Motor neuron (in vitro differentiated cells): ENCODE data around the gene ATG16L1. TPM values are rescaled to one million over a fixed set of nuclear protein-coding genes. Genes with fewer than 3 reads are reported as not detected.

Experiments used
- ATAC-seq, 8 experiments: fragments of 200-7000 bp; cut with Tn5 transposase; replicated peaks in 6 of 8; 2 replicates each; pipeline ENCODE4 v1.8.0; 2021; ENCODE audit warnings: mild to moderate bottlenecking in 8 of 8, moderate library complexity in 8 of 8
- H3K27ac ChIP-seq, 2 donors: fragments of 250-450 bp; sonication (Bioruptor Pico); 2 replicates each; pipeline ENCODE4 v1.9.0; 2021; ENCODE audit warnings: antibody characterized with exemption in 2 of 2, mild to moderate bottlenecking in 2 of 2, moderate library complexity in 1 of 2
- H3K4me1 ChIP-seq, 2 donors: fragments of 250-450 bp; sonication (Bioruptor Pico); replicated peaks in 1 of 2; 2 replicates each; pipeline ENCODE4 v1.6.1; 2021; ENCODE audit warnings: antibody characterized with exemption in 2 of 2, mild to moderate bottlenecking in 2 of 2, moderate library complexity in 1 of 2
- H3K4me3 ChIP-seq, 5 donors: fragments of 250-450 bp; sonication (Bioruptor Pico); 2 replicates each; pipeline ENCODE4 v1.9.0; 2021; ENCODE audit warnings: antibody characterized with exemption in 5 of 5, mild to moderate bottlenecking in 5 of 5, moderate library complexity in 4 of 5
- whole genome bisulfite sequencing, 10 experiments: fragments of 450-650 bp; shearing (Covaris generic); methylation state at CpG; one replicate each; pipeline ENCODE4 v1.0.0; 2022; 5-methylcytosine and 5-hydroxymethylcytosine counted together
- in situ Hi-C, 9 experiments: fragments of 400-800 bp; cut with MboI; loops; one replicate each; pipeline ENCODE4 v1.15.0; 2021; ENCODE audit warnings: low sequenced_read_pairs in 9 of 9, low pct_unique_long_range_greater_than_20kb in 2 of 9; ENCODE audit not compliant: unreplicated experiment in 9 of 9
- total RNA-seq, 8 experiments: library from RNA; unstranded; fragments of 300-600 nt; gene quantifications; 2 replicates each; pipeline versions ENCODE4 v1.2.3 to v1.2.4, GENCODE V29; 2022

ATG16L1 gene
- total RNA-seq, 8 experiments from 2014 or later, result 18.0 to 48.0 (median 25.9) TPM

DNA sequence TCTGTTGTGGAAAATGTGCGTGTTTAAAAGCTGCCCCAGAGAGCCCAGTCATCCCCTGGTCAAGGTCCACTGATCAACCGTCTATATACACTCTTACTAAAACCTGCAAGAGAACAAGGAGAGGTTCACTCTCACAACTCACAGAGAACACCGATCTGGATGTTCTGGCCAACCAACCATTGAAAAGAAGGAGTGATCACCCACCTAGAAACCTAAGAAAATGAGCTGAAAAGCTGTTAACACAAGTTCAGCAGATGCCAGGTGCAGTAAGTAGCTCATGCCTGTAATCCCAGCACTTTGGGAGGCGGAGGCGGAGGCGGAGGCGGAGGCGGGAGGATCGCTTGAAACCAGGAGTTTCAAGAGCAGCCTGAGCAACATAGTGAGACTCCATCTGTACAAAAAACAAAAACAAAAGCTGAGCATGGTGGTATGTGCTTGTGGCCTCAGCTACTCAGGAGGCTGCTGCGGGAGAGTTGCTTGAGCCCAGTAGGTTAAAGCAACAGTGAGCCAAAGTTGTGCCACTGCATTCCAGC lies 14.5 kb downstream of the ATG16L1 start:
- ATAC-seq, result no peak
- in situ Hi-C loops, result loop anchor here in 6 of 9 experiments (25.0 kb wide), 2 partner anchors 404 to 654 kb away; partner anchors contain the start of gene SNORC (in 5 of the 6)
- 90 to 100% (median 94%) methylated on average over 1 to 7 of the region's 10 CpGs; no CpG with 5 or more reads in 3 of the 10 experiments for WGBS, 10 experiments
- no peak overlapping the region for H3K27ac ChIP-seq
- H3K4me3 ChIP-seq, result no peak overlapping the region
- H3K4me1 ChIP-seq, result no peaks in the 10 kb centered on the region

DNA sequence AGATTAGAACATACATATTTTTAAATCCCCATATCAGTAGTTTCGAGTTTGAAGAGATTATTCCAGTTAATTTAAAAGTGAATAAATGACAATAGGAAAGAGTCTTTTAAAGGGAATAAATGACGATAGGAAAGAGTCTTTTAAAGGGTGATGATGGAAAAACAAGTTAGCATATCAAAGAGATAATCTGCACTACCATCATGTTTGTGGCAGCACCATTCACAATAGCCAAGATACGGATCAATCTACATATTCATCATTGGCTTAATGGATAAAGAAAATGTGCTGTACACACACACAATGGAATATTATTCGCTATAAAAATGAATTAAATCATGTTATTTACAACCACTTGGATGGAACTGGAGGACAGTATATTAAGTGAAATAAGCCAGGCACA lies 15.0 kb downstream of the ATG16L1 start:
- WGBS, 10 experiments, result 58 to 100% (median 80%) methylated on average over 2 to 4 of the region's 4 CpGs; no CpG with 5 or more reads in 1 of the 10 experiments
- Histone ChIP-seq H3K27ac (no peak overlapping the region), H3K4me1 (no peaks in the 10 kb centered on the region), H3K4me3 (no peak overlapping the region)
- peak in 1 of 8 experiments; percentile 34 for ATAC-seq
- in situ Hi-C loops, result loop anchor here in 6 of 9 experiments (25.0 kb wide), 2 partner anchors 404 to 654 kb away; partner anchors contain the start of gene SNORC (in 5 of the 6)

DNA sequence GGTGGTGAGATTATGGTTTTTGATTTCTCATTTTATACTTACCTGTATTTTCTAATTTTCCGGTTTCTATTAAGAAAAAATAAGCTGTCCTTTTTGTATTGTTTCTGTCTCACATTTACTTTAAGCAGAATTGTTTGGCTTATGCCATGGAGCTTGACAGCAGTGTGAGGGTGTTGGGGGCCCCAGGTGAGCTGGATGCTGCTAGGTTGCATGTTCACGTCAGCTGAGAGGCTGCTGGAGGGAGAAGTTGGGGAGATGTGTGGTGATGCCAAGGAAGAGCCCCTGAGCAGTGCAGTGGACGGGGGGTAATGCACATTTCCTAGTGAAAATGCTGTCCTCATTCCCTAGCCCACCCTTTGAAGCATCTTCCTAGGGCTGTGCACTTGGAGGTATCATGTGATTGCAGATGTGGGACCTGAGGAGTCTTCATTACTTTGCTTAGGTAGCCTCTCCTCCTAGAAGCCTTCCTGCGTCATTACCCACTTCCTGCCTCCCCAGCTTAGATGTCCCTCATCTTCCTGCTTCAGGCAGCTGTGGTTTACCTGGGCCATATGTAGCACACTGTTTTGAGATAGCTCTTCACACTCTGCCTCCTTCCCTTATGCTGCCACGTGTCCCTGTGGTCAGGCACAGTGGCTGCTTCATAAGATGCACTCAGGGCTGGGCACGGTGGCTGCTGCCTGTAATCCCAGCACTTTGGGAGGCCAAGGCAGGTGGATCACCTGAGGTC lies 16.2 kb downstream of the ATG16L1 start:
- Histone ChIP-seq H3K4me3 (no peak overlapping the region), H3K4me1 (no peaks in the 10 kb centered on the region), H3K27ac (no peak overlapping the region)
- in situ Hi-C loops, result loop anchor here in 6 of 9 experiments (25.0 kb wide), 2 partner anchors 405 to 655 kb away; partner anchors contain the start of gene SNORC (in 5 of the 6)
- 67 to 100% (median 98%) methylated on average over 1 to 6 of the region's 6 CpGs for WGBS, 10 experiments
- ATAC-seq, result no peak

DNA sequence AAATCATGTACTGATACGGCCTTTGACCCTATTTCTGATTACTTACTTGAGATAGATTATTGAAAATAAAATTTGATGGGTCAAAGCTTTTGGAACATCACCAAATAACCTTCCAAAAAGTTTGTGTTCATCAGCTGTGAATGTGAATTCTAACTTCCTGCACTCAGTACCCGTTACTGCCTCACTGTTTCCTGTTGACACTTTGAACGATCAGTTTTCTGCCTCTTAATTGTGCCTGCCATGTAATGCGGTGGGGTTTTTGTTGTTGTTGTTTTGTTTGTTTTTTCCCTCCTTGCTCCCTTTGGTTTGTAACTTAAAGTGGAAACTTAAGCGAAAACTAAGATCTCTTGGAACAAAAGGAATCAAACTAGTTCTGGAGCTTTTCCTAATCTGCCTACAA lies 18.9 kb downstream of the ATG16L1 start:
- 78 to 97% (median 90%) methylated on average over 2 to 5 of the region's 5 CpGs; no CpG with 5 or more reads in 1 of the 10 experiments for WGBS, 10 experiments
- in situ Hi-C loops, result loop anchor here in 6 of 9 experiments (25.0 kb wide), 2 partner anchors 408 to 658 kb away; partner anchors contain the start of gene SNORC (in 5 of the 6)

DNA sequence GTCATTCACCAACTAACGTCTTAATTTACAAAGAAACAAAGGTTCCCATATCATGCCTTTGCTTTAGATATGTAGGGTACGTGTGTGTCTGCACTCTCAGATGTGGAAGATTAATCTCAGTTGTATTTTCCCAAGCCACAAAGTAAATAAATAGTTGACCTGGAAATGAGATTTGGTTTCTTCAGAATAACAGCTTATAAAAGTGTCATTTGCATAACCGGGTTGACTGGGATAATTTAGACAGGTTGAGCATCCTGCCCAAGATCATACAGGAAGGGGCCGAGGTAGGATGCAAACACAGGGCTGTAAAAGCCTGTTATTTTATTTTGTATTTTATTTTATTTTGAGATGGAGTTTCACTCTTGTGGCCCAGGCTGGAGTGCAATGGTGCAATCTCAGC lies 19.5 kb downstream of the ATG16L1 start:
- 80 to 100% (median 94%) methylated on average over 1 to 4 of the region's 4 CpGs; no CpG with 5 or more reads in 2 of the 10 experiments for WGBS, 10 experiments
- H3K27ac ChIP-seq, result no peak overlapping the region
- no peak overlapping the region for H3K4me3 ChIP-seq
- H3K4me1 ChIP-seq, result no peaks in the 10 kb centered on the region
- in situ Hi-C loops, result loop anchor here in 6 of 9 experiments (25.0 kb wide), 2 partner anchors 409 to 659 kb away; partner anchors contain the start of gene SNORC (in 5 of the 6)
- ATAC-seq, result no peak

More for the DNA sequence above, 18.9 kb downstream of the ATG16L1 start:
- Histone ChIP-seq H3K4me1 (no peaks in the 10 kb centered on the region), H3K4me3 (no peak overlapping the region), H3K27ac (no peak overlapping the region)
- ATAC-seq, result no peak

DNA sequence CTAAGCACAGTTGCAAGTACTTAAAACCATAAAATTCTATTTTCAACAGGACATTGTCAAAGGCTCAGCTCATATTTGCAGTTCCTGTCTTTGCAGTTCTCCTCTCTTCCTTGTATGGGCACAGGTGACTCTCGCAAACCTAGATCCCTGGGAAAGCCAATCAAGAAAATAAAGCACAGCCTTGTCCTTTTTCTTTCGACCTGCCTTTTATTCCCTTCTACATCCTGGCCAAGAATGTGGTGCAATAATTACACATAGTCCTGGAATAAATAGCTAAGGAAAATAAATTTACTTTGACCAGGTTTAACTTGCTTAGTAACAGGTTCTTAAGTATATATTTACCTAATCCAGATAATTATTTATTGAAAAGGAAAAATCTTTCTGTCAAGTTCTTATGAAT lies 20.2 kb downstream of the ATG16L1 start:
- Histone ChIP-seq H3K4me1 (no peaks in the 10 kb centered on the region), H3K27ac (no peak overlapping the region), H3K4me3 (no peak overlapping the region)
- WGBS, 10 experiments, result 75 to 100% (median 100%) methylated on average over 1 to 2 of the region's 2 CpGs; no CpG with 5 or more reads in 1 of the 10 experiments
- ATAC-seq, result no peak
- in situ Hi-C loops, result loop anchor here in 6 of 9 experiments (25.0 kb wide), 2 partner anchors 409 to 659 kb away; partner anchors contain the start of gene SNORC (in 5 of the 6)

DNA sequence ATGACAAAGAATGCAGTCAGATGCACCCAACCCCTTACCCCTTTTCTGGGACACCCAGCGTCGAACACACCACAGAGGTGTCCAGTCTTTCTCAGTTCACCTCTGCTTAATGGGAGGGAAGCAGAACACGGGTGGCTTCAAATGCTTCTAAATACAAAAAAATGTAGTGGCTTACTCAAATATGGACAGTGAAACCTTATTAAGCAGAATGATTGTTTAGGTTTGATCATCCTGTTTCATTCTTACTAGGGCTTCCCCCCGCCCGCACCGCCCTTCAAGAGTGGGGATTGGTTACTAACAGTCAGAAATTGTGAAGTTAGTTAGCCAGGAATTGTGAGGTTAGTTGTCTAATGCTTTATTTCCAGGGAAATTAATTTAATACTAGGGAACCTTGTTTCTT lies 21.6 kb downstream of the ATG16L1 start:
- WGBS, 10 experiments, result 67 to 100% (median 93%) methylated on average over 1 to 6 of the region's 6 CpGs; no CpG with 5 or more reads in 3 of the 10 experiments
- no peak for ATAC-seq
- H3K27ac ChIP-seq, result no peak overlapping the region
- in situ Hi-C loops, result loop anchor here in 6 of 9 experiments (25.0 kb wide), 2 partner anchors 411 to 661 kb away; partner anchors contain the start of gene SNORC (in 5 of the 6)
- no peak overlapping the region for H3K4me3 ChIP-seq
- H3K4me1 ChIP-seq, result no peaks in the 10 kb centered on the region

DNA sequence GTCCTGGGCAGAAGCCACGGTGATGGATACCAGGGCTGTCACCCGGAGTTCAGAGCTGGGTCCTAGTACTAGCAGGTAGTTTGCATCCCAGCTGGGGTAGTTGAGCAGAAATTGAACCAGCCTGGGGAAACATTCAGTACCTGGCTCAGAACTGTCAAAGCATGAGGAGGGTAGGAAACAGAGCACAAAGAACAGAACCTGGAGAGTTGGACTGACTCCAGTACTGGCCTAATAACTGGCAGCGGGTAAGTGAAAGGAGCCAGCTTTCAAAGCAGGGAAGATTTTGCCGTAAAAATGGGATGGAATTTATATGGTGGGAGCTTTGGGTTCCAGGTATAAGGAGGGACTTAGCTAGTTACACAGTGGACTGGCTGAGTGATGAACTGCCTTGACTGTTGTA lies 23.8 kb downstream of the ATG16L1 start:
- in situ Hi-C loops, result no loop called here
- 60 to 94% (median 81%) methylated on average over 1 to 4 of the region's 4 CpGs; no CpG with 5 or more reads in 3 of the 10 experiments for WGBS, 10 experiments

DNA sequence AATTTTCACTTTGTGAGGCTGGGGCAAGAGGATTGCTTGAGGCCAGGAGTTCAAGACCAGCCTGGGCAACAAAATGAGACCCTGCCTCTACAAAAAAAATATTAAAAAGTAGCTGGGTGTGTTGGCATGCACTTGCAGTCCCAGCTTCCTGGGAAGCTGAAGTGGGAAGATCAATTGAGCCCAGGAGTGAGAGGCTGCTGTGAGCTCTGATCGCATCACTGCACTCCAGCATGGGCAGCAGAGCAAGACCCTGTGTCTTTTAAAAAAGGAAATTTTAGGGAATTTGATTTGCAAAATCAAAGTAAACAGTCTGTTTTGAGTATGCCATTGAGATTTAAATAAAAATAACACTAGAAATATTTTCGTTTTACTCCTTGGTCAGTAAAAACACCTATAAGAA lies 27.4 kb downstream of the ATG16L1 start:
- Histone ChIP-seq H3K4me1 (no peaks in the 10 kb centered on the region), H3K27ac (no peak overlapping the region), H3K4me3 (no peak overlapping the region)
- in situ Hi-C loops, result no loop called here
- ATAC-seq, result no peak
- 78 to 100% (median 94%) methylated on average over 1 to 2 of the region's 2 CpGs for WGBS, 10 experiments

More for the DNA sequence above, 23.8 kb downstream of the ATG16L1 start:
- ATAC-seq, result no peak
- H3K4me1 ChIP-seq, result no peaks in the 10 kb centered on the region
- H3K4me3 ChIP-seq, result no peak overlapping the region
- H3K27ac ChIP-seq, result no peak overlapping the region

DNA sequence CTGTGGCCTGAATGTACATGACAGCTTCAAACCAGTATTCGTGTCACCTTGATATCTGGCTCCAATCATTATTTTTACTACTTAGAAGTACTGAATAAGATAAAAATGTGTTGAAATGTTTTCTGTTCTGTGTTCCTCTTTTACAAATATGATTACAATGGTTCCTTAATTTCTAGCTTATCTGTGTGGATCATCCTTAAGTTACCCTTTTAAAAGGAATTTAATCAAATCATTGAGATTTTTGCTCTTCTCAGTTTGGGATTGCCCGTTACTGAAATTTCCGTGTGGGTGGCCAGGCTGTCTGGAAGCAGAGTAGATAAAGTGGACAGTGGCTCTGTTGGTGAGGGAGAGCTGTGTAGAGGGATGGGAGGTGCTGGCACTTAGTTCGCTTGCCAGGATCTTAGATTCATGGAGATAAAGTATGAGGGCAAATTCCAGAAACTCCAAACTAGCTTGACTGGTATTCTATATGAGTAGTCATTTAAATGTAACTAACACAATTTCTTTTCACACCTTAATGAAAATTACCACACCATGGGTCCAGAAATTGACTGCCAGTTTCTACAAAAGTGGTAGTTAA lies 28.7 kb downstream of the ATG16L1 start:
- in situ Hi-C loops, result no loop called here
- Histone ChIP-seq H3K4me1 (no peaks in the 10 kb centered on the region), H3K4me3 (no peak overlapping the region), H3K27ac (no peak overlapping the region)
- 73 to 100% (median 95%) methylated on average over 1 to 4 of the region's 4 CpGs for WGBS, 10 experiments
- ATAC-seq, result no peak

DNA sequence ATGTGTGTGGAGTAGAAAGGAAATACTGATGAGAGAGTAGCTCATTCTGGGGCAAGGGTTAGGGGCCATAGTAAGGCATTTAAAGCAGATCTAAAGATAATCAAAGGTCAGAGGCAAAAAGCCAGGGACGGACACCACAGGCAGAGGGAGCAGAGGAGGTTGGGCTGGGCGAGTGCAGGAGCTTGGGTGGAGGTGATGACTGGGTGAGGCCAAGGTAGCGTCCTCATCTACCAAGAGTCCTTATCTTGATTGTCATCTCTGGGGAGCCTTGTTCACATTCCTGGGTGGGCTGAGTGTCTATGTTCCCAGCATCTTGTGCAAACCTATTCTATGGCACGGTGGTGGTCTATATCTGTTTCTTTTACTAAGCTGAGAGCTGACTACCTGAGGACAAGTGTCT lies 30.1 kb downstream of the ATG16L1 start:
- Histone ChIP-seq H3K27ac (no peak overlapping the region), H3K4me1 (no peaks in the 10 kb centered on the region), H3K4me3 (no peak overlapping the region)
- 69 to 100% (median 96%) methylated on average over 3 to 4 of the region's 4 CpGs; no CpG with 5 or more reads in 5 of the 10 experiments for WGBS, 10 experiments
- no peak for ATAC-seq
- in situ Hi-C loops, result no loop called here

DNA sequence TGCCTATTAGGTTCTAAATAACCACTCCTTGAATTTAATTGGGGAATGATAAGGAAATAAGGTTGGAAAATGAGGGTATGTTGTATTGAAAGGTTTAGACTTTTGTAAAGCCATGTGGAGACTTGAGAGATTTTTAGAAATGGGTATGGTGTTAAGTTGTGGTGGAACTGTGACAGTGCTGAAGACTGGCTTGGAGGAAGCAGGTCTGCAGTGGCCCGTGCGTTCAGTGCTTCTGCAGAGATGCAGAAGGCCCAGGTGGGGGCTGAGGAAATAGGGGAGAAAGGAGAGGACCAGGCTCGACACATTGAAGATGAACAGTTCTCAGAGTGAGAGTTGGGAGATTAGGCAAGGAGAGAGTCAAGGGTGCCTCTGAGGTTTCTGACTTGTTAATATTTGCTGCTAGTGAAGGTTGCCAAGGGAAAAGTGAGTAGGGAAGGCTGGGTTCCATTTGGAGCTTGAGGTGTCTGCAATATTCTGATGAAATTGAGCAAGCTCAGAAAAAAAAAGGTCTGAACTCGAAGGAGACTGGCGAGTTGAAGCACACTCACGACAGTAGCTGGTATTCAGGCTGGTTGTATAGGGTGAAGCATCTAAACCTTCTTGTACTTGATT lies 30.6 kb downstream of the ATG16L1 start:
- no peak overlapping the region for H3K4me3 ChIP-seq
- WGBS, 10 experiments, result 78 to 100% (median 98%) methylated on average over 1 to 6 of the region's 6 CpGs
- no peak for ATAC-seq
- no peak overlapping the region for H3K27ac ChIP-seq
- no peaks in the 10 kb centered on the region for H3K4me1 ChIP-seq
- in situ Hi-C loops, result no loop called here
